ENCODE measurements around the gene TMTC3.

DNA sequence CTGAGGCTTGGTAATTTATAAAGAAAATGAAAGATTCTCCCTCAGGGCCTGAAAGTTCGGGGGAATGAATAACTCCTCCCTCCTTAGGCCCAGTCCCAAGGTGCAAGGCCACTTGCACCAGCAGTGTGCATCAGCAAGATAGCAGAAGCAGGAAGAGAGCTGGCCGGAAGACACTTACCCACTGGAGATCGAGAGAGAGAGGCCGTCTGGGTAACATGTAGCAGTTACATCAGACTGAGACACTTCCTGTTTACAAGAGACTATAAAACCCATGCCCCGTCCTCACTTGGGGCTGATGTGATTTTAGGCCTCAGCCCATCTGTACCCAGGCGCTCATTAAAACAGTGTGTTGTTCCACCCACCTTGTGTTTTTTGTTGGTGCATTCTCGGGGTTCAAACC lies 85.2 kb downstream of the TMTC3 start:
- TF ChIP-seq, protein P1, sequence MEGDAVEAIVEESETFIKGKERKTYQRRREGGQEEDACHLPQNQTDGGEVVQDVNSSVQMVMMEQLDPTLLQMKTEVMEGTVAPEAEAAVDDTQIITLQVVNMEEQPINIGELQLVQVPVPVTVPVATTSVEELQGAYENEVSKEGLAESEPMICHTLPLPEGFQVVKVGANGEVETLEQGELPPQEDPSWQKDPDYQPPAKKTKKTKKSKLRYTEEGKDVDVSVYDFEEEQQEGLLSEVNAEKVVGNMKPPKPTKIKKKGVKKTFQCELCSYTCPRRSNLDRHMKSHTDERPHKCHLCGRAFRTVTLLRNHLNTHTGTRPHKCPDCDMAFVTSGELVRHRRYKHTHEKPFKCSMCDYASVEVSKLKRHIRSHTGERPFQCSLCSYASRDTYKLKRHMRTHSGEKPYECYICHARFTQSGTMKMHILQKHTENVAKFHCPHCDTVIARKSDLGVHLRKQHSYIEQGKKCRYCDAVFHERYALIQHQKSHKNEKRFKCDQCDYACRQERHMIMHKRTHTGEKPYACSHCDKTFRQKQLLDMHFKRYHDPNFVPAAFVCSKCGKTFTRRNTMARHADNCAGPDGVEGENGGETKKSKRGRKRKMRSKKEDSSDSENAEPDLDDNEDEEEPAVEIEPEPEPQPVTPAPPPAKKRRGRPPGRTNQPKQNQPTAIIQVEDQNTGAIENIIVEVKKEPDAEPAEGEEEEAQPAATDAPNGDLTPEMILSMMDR (conservative IDR thresholded peaks at IDR 0.05; ENCODE audit: low read length) = no peak
- TF ChIP-seq EZH2phosphoT487 (IDR thresholded peaks at IDR 0.05; ENCODE audit: borderline replicate concordance, low read depth, low read length) = no peak
